NAMALWA (cell line): ENCODE results near the gene SHROOM1.

Experiments used
- DNase-seq: peaks from one replicate; pipeline ENCODE4 v3.0.0-alpha.2; 2015; ENCODE audit warnings: low spot score

The SHROOM1 gene

GRCh38 chr5:132824426-132824825 is 6.0 kb downstream of the SHROOM1 start:
- no peak for DNase-seq

GRCh38 chr5:132823481-132824050 is 6.9 kb downstream of the SHROOM1 start:
- DNase-seq: no peak

DNA sequence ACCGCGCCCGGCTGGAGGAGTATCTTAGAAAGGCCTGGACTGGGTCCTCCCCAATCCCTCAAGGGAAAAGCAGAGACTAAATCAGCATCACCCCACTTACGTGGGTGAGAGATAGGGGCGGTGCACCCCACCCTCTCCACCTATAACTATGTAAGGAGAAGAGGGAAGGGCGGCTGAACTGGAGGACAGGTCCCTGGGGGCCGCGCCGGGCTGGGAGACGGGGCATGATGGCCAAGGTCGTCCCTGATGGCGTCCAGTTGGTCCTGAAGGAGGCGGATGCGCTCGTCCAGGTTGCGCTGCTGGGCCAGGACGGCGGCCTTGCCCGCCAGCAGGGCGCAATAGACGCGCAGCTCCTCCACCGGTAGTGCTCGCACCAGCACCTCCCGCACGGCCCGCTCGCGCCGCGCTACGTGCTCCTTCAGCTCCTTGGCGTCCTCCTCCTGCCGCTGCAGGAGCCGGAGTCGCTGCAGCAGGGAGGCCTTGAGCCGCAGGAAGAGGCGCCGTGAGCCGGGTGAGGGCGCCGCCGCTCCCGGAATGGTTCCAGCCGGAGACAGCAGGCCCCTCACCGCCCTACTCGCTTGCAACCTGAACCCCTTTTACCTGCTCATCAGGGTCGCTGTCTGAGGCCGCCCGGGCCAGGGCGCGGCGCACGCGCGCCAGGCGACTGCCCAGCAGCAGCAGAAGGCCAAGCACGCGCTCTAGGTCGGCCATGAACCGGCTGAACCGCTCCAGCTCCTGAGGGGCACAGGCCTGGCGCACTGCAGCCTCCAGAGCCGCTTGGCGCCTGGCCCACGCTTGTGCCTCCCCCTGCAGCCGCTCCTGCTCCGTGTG is 7.6 kb downstream of the SHROOM1 start:
- DNase-seq: no peak

GRCh38 chr5:132821791-132822190 is 8.7 kb downstream of the SHROOM1 start:
- no peak for DNase-seq

DNA sequence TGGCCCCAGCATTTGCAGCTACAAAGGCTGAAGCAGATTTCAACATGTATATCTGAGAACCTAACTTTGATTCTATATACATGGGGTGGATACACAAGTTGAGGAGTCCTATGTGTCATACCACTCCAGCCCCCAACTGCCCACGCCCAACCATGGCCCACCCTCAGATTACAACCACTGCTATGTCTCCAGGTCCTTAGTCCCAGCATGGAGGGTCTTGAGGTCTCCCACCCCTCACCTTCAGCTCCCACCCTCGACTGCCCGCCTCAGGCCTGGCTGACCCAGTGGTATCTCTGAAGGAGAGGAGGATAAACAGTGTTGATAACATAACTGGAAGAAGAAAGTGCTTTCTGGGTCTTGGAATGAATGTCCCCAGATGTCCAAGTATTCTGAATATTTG is 9.1 kb downstream of the SHROOM1 start:
- no peak for DNase-seq

GRCh38 chr5:132820162-132820754 is 10.2 kb downstream of the SHROOM1 start:
- DNase-seq: peak; percentile 93

- DNase-seq: no peak
These were observed 11.0 kb downstream of the SHROOM1 start for GRCh38 chr5:132819468-132819867.

DNA sequence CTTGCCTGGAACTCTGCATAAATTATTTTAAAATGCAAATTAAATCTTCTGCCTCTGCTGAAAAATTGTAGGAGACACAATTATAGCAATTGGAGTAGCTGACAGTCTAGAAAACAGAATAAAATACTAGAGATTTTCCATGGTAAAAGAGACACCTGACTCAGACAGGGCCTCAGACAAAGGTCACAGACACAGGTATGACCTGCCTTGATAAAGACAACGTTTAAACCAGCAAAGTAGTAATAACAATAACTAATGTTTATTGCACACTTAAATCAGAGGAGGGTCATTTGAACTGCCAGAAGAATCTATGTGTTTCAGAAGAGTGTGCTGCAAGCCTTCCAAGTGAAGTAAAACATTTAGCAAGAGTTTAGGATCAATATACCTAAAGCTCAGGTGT is 13.4 kb downstream of the SHROOM1 start:
- no peak for DNase-seq

DNA sequence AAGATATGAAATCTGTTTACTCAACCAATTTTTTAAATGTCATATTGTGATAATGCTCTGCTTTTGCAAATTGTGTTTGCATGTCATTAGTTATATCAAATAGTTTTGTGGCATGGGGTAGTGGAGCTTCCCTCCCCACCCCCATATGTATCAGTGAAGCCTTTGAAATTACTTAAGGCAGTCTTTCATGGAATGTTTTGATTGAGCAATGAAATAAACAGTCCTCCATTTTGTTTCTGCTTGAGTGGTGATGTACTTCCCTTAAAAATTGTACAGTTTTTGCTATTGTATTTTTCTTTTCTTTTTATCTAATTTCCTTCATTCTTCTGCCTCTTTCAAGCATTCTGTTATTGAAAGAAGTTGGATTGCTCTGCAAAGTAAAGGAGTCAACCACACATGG is 13.9 kb downstream of the SHROOM1 start:
- DNase-seq: no peak

GRCh38 chr5:132816083-132816482 is 14.4 kb downstream of the SHROOM1 start:
- no peak for DNase-seq

GRCh38 chr5:132815454-132815853 is 15.0 kb downstream of the SHROOM1 start:
- no peak for DNase-seq

- no peak for DNase-seq
These were observed 15.7 kb downstream of the SHROOM1 start for GRCh38 chr5:132814503-132815294.

DNA sequence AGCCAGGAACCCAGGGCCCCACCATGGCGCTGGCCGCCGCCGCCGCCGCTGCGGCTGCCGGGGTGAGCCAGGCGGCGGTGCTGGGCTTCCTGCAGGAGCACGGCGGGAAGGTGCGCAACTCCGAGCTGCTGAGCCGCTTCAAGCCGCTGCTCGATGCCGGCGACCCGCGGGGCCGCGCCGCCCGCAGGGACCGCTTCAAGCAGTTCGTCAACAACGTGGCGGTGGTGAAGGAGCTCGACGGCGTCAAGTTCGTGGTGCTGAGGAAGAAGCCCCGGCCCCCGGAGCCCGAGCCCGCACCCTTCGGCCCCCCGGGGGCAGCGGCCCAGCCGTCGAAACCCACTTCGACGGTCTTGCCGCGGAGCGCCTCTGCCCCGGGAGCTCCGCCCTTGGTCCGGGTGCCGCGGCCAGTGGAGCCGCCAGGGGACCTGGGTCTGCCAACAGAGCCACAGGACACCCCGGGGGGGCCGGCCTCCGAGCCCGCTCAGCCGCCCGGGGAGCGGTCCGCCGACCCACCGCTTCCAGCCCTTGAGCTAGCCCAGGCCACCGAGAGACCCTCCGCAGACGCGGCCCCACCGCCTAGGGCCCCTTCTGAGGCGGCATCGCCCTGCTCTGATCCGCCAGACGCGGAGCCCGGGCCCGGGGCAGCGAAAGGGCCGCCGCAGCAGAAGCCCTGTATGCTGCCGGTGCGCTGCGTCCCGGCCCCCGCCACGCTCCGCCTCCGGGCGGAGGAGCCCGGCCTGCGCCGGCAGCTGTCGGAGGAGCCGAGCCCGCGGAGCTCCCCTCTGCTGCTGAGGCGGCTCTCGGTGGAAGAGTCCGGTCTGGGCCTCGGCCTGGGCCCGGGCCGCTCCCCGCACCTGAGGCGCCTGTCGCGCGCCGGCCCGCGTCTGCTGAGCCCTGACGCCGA is 16.6 kb downstream of the SHROOM1 start:
- no peak for DNase-seq

DNA sequence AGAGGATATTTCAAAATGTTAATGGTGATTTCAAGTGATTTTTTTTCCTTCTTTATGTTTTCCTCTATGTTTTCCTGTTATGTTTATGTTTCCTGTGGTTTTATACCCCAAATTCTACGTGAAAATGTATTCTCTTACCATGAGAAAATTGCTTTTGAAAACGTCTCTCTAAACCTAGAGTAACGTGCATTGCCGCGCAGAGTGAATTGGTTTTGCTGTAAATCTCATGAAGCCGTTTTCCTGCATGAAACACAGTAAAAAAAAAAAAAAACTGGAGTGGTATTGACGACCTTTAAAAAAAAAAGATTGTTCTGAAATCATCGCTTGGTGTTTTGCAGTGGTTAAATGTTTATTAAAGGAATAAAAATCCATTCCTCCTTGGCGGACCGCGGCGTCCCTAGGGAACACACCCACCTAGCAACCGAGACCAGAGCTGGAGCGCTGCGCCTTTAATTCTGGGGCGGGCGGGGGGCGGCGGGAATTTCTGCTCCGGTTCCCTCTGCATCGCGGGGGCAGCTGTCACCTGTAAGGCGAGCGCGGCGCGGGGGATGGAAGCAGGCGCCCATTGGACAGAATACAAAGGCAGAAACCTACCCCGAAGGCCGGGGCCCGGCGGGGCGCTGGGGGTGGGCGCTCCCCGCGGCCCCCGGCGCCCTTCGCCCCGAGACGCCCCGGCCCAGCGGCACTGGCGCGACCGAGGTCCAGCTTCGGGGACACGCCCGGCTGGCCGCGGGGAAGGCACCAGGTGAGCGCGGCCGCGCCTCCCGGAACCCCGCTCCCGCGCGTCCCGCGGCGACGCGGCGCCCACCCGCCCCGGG is 17.5 kb downstream of the SHROOM1 start, which contains the start of gene SOWAHA:
Gene SOWAHA (plus strand): TSS at position 522 of the 818 bp plus-strand sequence. CDS start 320 bp downstream, outside the sequence.
- DNase-seq: no peak

DNA sequence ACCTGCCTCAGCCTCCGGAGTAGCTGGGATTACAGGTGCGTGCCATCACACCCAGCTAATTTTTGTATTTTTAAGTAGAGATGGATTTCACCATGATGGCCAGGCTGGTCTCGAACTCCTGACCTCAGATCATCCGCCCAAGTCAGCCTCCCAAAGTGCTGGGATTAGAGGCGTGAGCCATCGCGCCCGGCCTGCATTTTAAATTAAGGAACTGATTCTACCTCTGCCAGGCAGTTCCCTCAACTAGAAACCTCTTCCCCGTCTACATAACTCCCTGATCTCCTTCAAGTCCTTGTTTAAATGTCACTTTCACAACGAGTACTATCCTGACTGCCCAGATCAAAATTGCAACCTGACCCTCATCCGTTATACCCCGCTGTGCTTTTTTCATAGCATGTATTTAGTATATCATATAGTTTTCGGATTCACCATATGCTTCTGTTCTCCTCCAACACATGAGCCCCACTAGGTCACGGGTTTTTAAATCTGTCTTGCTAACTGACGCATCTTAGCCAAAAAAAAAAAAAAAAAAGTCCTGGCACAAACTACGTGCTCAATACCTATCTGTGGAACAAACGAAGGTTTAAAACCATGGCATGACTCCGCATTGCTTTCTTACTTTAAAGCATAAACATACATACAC is 18.2 kb downstream of the SHROOM1 start:
- DNase-seq: no peak

DNA sequence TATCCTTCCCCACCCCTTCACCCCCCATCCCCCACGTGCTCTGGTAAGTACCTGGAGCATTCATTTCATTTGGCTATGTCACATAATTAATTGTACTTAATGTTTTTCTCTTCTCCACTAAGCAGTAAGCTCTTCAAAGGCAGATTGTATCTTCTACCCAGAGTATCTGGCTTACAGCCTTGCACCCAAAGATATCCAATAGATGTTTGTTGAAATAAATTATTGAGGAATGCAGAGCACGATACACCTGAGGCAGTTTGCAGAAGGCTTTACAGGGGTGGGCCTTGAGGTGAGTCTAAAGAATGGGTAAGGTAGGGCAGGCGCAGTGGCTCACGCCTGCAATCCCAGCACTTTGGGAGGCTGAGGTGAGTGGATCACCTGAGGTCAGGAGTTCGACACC is 19.8 kb downstream of the SHROOM1 start:
- no peak for DNase-seq

DNA sequence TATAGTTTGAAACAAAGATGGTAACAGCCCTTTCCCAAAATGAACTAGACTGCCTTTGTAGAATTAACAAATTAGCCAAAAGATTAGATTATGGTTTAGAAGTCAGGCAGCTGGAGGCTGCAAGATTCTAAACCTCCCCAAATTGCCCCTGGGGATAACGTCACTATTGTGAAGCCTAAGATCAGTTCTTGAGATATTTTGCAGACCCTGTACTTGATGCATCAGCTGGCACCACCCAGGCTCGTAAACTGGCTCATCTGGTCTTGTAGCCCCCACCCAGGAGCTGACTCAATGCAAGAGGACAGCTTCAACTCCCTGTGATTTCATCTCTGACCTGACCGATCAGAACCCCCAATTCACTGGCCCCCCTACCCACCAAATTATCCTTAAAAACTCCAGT is 21.6 kb downstream of the SHROOM1 start:
- no peak for DNase-seq

DNA sequence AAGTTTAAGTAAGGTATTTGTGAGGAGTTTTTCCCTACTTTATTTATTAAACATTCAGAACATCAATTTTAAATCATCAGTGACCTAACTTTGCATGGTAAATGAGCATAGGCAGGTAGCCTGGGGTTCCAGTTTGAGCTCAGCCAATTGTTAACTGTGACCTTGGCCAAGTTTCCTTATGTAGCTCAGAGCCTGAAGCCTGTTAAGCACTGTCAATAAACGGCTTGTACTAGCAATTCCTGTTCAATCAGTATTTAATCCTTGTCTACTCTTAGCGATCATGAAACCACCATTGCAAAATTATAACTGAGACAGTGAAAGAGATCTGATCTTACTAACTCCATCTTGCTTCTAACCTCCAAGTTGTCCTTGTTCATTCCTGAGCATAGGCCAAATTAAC is 22.0 kb downstream of the SHROOM1 start:
- no peak for DNase-seq

DNA sequence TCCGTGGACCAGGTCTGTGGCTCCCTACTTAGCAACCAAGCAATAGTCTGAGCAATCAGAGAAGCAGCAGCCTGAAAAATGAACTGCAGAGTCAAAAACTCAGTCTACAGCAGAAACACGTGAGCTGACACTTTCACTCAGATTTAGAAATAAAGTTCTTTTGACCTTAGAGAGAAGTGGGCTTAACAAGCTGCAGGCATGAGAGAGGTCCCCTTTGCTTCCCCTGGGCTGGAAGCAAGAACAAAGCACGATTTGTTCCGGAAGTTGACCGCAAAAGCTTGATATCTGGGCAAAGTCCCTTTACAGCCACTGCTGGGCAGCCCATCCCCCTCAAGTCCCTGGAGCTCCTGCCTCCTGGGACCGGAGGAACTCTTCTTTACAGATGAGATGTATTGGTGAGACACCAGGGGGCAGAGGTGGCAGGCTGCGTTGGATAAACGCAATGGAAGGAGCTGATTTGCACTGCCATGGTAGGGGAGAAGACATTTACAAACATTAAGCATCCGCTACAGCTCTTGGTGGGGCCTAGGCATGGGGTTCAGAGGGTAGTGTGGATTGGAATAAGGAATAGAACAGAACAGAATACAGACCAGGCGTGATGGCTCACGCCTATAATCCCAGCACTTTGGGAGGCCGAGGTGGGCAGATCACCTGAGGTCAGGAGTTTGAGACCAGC is 23.1 kb downstream of the SHROOM1 start:
- peak; percentile 27 for DNase-seq
